ENCODE data around the gene SLC26A4.

Gene SLC26A4

GRCh38 chr7:107696330-107696946 is 35.8 kb downstream of the SLC26A4 start:
- no peak for DNase-seq (ENCODE audit: low read depth)

GRCh38 chr7:107697321-107698049 is 36.9 kb downstream of the SLC26A4 start:
- DNase-seq (ENCODE audit: low read depth) = no peak

- no peak for DNase-seq (ENCODE audit: low read depth)
Measured at GRCh38 chr7:107700570-107700969, 39.9 kb downstream of the SLC26A4 start.

GRCh38 chr7:107701191-107701590 is 40.6 kb downstream of the SLC26A4 start:
- no peak for DNase-seq (ENCODE audit: low read depth)

GRCh38 chr7:107703219-107703618 is 42.6 kb downstream of the SLC26A4 start:
- DNase-seq (ENCODE audit: low read depth) = no peak

- DNase-seq (ENCODE audit: low read depth) = no peak
Measured at GRCh38 chr7:107703872-107704271, 43.2 kb downstream of the SLC26A4 start.

GRCh38 chr7:107708956-107709355 is 48.3 kb downstream of the SLC26A4 start:
- DNase-seq (ENCODE audit: low read depth) = no peak

- no peak for DNase-seq (ENCODE audit: low read depth)
Measured at GRCh38 chr7:107711301-107711700, 50.7 kb downstream of the SLC26A4 start.

- no peak for DNase-seq (ENCODE audit: low read depth)
Measured at GRCh38 chr7:107712025-107712424, 51.4 kb downstream of the SLC26A4 start.

- DNase-seq (ENCODE audit: low read depth) = no peak
Measured at GRCh38 chr7:107712896-107713295, 52.3 kb downstream of the SLC26A4 start.

- DNase-seq (ENCODE audit: low read depth) = no peak
Measured at GRCh38 chr7:107715531-107715930, 54.9 kb downstream of the SLC26A4 start.

GRCh38 chr7:107718456-107719193 is 58.0 kb downstream of the SLC26A4 start:
- no peak for DNase-seq (ENCODE audit: low read depth)

GRCh38 chr7:107721286-107721685 is 60.7 kb downstream of the SLC26A4 start:
- DNase-seq (ENCODE audit: low read depth) = no peak

- DNase-seq (ENCODE audit: low read depth) = no peak
Measured at GRCh38 chr7:107723255-107723654, 62.6 kb downstream of the SLC26A4 start.

- DNase-seq (ENCODE audit: low read depth) = peak; percentile 14
Measured at GRCh38 chr7:107725138-107725740, 64.6 kb downstream of the SLC26A4 start.

- no peak for DNase-seq (ENCODE audit: low read depth)
Measured at GRCh38 chr7:107726356-107727130, 65.9 kb downstream of the SLC26A4 start.

- DNase-seq (ENCODE audit: low read depth) = no peak
Measured at GRCh38 chr7:107728276-107728675, 67.6 kb downstream of the SLC26A4 start.

GRCh38 chr7:107742678-107743566 is 82.3 kb downstream of the SLC26A4 start:
- peak; percentile 55 for DNase-seq (ENCODE audit: low read depth)

GRCh38 chr7:107743567-107744344 is 83.1 kb downstream of the SLC26A4 start, which contains the start of gene CBLL1:
Gene CBLL1, plus strand, starts transcription at chr7:107744142. Its CDS starts 22 bp downstream, at chr7:107744164.
- DNase-seq (ENCODE audit: low read depth) = peak; percentile 96

GRCh38 chr7:107744345-107744750 is 83.7 kb downstream of the SLC26A4 start:
- DNase-seq (ENCODE audit: low read depth) = no peak

All from activated T-cell treated with anti-CD3 and anti-CD28 coated beads for 1 hour (primary cell).